GM18909 (cell line): ENCODE data around the gene EXOC4.

Source experiments
- ATAC-seq: cut with Tn5 transposase; IDR thresholded peaks from one replicate; pipeline ENCODE4 v1.9.1; 2021; ENCODE audit warnings: mild to moderate bottlenecking; ENCODE audit not compliant: unreplicated experiment, poor library complexity

Gene EXOC4

DNA sequence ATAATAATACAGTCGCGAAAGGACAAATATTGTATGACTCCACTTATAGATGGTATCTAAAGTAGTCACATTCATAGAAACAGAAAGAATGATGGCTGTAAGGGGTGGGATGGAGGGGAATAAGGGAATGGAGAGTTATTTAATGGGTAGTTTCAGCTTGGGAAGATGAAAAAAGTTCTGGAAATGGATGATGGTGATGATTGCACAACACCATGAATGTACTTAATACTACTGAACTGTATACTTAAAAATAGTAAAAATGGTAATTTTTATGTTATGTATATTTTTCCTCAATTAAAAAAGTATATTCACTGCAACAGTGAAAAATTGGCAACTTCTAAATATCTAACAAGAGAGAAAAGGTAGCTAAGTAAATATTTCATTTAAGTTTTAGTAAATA, 265.8 kb downstream of the EXOC4 start:
- no peak for ATAC-seq

DNA sequence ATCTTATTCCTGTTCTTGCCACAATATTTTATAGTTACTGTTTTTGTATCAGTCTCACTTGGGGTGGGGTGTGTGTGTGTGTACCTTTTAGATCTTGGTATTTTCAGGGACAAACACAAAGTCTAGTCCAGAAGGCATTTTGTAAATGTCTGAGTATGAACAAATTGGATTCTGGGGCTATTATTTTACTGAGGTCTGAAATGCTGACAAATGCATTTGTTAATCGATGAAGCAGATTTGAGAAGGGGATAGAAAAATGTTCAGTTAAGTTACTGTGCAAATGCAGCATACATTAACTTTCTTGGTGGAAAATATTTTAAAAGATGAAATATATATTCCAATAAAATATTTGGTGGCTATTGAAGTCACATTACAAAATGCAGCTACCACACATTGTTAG, 267.4 kb downstream of the EXOC4 start:
- no peak for ATAC-seq

DNA sequence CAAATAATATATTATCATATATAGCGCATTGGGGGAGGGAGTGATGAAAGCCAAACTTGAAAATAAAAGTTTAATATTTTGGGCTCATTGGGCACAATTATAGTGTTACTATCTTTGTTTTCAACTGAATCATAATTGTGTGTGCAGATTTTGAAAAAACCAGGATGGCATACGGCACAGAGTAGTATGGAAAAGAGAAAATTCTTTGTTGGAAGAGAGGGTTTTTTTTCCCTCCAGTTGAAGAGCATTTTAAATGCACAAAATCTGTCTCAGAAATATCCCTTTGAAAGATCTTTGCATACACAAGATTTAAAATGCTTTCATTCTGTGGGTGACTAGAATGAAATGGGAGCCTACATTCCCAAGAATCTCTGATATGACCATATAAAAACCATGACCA, 269.6 kb downstream of the EXOC4 start:
- ATAC-seq, result no peak

DNA sequence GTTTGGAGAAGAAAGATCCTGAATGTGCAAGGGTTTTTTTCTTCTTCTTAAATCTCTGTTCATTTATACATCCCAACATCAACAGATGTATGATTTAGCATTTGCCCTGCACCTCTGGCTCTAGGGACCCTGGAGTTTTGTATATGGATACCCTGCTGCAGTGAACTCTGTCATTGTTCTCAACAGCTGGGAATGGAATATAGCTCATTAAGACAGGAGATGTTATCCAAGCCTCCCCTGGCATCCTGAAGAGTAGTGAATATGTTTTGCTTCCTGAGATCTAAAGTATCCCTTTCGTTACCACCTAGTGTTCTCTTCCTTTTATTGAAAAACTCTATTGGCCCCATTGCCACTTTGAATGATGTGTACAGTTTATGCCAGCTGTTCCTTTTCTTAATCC, 275.9 kb downstream of the EXOC4 start:
- ATAC-seq, result no peak

DNA sequence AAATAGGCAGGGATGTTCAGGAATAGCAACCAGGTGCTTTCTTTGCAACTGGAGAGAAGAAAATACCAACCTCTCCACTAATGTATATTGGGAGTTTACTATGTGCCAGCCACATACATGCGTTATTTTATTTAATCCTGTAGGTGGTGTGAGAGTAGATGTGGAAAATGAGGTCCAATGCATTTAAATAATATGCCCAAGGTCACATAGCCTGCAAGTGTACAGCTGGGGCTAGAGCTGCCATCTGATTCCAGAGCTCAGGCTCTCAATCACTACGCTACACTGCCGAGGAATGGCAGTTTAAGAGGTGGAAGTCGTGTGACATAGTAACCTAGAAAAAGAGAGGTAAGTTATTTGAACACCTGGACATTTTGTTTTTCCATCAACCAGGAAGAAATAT, 277.0 kb downstream of the EXOC4 start:
- ATAC-seq, result no peak

DNA sequence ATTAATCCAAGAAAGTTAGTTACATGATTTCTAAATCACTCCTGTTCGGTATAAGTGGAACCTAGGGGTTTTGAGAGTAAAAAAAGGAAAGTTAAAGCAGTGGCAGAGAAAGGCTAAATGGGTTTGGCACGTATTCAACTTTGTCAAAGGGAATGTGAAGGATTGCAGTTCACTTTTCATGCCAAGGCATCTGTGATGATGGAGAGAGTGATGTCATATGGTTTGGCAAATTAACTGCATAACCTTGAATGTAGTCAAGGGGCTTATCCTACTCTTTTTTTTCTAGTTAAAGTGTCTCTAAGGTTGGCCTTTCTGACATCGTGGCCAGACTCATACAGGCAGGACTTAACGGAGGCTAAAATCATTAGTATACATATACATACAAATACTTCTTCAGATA, 277.8 kb downstream of the EXOC4 start:
- no peak for ATAC-seq

DNA sequence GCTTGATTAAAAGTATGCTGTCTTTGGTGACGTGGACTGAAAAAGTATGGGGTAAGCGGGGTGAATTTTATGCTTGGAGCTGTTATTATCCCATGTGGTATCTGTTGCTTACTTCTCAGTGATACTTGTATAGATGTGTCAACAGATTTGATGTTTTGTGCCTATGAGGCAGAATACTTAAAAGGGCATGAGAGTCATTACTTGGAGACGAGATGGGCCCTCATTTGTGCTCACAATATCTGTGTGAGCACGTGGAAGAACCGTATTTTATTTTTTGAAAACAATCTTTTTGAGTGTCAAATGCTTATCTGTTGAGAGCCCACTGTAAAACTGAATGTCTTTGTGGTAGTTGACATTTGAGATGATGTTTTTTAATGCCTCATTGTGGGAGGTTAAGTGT, 281.9 kb downstream of the EXOC4 start:
- no peak for ATAC-seq

DNA sequence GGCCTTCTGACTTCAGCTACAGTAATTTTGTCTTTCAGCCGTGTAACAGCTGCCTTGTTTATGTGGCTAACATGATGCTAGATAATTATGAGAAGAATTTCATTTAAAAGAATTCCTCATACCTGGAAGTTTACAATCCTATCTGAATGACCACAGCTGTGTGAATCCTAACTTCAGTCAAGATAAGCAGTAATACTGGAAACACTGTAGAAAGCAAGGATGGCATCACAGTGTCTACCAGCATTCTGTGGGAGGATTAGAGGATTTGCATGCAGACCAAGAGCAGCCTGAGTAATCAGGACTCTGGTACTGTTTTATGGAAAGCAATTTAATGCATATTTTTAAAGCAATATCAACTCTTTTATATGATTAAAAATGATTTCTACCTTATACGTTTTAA, 282.4 kb downstream of the EXOC4 start:
- ATAC-seq, result no peak

DNA sequence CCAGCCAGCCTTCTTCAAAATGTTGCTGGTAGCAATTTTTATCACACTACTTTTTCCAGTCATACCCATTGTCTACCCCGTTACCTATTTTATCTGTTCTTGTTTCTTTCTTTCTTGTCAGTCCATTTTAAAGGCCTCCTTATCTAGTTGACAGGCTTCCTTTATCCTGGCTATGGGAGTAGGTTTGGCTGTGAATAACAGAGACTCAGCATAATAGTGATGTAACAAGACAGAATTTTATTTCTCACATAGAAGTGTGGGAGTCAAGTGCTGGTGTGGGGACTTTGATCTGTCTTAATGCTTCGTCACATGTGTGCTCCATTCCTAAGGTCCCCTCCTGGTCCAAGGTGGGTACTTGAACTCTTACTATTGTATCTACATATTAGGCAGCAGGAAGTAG, 283.6 kb downstream of the EXOC4 start:
- ATAC-seq, result no peak

DNA sequence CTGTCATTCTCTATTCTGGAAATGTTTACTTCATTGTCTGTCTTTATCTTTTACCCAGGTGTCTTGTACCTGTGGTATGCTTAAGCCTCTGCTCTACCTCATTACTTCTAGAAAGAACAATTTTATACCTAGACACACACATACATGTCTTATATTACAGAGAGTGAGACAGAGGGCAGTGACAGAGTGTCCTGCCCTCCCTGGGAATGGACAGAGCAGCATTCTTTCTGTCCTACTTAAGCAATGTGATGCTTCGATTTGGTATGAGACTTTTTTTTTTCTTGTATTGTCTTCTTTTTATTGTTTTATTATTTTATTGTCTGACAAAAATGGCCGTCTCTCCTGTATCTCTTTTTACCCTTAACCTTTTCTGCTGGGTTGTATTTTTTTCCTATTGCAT, 286.1 kb downstream of the EXOC4 start:
- ATAC-seq, result no peak

DNA sequence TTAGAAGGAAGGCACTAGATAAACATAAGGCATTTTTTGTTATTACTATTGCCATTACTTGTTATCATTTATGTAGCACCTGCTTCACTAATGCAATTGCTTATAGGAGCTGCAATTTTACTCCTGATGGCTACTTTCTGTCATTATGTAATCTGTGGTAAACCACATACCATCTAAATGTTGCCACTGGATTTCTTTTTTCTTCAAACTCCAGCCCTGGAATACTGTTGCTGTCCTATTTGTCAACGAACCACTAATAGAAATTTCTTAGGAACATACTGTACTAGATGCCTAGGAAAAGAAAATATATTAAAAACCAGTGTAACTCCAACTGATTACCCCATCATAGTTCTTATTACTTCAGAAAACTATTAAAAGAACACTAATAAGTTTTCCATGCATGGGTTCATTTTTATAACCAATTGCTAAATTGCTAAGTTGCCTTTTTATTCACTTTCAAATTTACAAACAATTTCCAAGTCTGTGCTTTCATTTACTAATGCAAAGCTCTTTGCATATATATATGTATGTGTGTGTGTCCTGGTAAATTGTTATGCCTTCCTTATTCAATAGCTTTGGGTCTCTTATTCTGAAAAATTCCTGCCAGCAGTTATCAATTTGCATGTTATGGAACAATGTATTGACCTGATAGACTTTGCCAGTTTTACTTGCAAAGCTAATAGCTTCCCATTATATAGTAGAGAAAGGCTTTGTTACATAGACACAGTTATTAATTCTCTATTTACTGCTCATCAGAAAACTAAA, 287.4 kb downstream of the EXOC4 start:
- no peak for ATAC-seq

DNA sequence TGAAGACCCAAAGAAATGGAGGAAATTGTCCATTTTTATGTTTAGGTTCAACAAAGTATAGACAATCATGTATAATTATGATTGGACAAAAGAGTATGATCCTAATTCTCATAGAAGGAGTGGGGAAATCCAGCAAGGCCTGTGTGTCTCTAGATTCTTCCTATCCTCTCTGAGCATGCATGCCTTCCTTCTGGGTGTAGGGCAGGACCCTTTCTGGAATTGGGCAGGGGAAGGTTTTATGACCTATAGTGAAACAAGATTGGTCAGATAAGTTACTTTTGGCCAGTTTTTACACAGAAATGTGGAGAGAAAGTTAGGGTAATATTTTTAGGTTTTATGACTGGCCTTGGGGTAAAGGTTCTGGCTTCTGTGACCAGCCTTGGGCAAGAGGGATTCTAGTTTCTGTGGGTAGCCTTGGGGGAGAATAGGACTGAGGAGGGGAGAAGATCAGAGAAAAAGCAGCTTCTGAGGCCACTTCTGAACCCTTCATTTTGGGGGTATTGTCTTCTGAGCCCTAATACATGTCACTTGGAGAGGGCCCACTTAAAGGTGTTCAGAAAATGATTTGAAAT, 289.4 kb downstream of the EXOC4 start:
- ATAC-seq, result no peak

DNA sequence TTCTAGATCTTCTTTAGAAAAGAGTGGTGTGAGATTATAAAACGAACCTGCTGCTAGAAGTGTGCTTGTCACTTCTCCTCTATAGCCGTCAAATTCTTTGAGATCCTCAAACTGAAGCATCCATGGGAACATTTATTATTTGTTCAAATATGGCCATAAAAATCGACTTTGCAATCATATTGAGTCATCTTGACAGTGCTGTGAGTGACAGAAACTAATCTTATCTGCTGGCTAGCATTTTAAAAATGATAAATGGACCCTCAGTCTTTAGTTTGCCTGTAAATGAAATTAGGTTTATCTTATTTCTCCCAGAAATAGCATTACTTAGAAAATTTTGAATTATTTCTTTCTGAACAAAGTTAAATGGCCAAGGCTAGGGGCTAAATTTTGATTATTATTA, 290.8 kb downstream of the EXOC4 start:
- ATAC-seq, result no peak

DNA sequence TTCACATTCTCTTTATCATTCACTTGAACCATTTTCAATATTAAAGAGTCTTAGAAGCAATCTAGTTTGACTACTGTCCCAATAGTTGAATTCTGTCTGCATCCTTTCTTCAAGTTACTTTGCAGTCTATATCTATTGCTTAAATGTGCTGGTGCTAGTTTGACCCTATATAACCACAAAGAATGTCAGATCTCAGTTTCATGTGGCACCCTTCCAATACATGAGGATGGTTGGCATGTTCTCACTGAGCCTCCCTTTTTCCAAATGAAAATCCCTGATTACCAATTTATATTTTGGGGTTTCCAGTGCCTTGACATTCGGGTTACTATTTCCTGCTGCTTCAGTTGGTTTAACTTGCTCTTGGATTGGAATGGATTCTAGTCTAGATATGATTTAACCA, 292.7 kb downstream of the EXOC4 start:
- no peak for ATAC-seq

DNA sequence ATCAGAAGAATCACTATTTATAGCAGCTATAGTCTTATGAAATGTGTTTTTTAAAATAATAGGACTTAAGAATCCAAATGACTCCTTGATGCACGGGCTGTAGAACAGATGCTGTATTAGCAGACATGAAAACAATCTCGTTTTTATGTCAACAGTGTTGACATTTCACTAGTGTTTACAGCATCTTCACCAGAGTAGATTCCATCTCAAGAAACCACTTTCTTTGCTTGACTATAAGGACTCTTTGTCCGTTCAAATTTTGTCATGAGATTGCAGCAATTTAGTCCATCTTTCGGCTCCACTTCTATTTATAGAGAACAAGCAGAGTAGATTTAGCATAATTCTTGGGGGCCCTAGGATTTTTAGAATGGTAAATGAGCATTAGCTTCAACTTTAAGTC, 295.1 kb downstream of the EXOC4 start:
- ATAC-seq, result no peak

DNA sequence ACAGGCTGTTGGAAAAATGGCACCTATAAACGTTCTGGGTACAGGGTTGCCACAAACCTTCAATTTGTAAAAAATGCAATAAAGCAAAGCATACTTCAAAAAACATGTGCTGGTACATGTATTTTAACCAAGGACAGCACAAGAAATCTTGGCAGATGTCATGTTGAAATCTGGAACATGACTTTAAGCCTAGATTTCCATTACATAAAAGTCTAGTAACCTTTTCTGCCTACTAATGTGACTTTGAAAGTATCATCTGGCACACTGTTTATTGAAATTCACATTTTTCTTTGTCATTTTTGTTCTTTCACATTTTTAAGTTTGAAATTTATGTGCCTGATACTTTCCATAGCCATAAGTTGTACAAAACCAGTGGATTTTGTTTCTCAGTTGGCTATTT, 296.8 kb downstream of the EXOC4 start:
- no peak for ATAC-seq

DNA sequence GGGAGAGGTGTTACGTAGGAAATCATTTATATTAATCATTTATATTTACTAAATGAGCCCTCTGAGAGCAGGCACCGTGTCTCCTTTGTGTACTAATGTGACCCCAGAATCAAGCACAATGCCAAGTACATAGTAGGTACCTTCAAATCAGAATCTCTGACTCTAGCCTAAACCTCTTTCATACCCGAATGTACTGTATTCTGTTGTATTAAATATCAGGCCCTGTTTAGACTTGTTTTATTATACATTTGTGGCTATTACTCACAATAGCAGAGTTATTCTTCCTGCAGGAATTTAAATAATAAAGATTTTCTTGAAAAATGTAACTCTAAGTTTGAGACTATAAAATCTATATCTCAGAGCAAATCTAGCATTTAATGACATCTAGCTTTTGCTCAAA, 297.3 kb downstream of the EXOC4 start:
- ATAC-seq, result no peak

DNA sequence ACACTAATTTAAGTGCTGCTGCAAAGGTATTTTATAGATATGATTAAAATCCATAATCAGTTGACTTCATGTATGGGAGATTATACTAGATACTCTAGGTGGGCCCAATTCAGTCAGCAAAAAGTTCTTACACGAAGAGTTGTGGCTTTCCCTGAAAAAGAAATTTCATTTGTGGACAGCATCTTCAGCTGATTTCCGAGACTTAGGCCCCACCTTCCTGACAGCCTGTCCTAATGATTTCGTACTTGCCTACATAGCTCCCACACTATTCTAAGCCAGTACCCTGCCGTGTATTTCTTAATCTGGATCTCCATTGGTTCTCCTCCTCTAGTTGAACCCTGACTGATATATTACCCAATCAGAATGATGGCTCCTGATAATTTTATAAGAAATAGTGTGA, 297.9 kb downstream of the EXOC4 start:
- no peak for ATAC-seq

DNA sequence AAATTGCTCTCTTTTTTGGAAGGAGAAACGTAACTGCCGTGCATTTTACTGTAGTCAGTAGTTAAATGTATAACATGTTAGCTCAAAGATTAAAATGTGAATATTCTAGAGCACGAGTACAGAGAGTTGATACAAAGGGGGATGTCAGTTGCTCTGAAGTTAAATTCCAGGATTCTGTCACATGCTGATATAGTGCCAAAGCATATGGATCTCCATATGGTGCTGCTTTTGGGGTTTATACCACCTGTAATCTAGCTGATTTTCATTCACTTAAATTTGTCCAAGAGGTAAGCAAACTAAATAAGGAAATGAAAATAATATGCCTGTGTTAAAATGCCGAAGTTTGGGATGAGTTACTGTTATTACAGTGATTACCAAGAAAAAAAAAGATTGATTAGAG, 298.6 kb downstream of the EXOC4 start:
- no peak for ATAC-seq

DNA sequence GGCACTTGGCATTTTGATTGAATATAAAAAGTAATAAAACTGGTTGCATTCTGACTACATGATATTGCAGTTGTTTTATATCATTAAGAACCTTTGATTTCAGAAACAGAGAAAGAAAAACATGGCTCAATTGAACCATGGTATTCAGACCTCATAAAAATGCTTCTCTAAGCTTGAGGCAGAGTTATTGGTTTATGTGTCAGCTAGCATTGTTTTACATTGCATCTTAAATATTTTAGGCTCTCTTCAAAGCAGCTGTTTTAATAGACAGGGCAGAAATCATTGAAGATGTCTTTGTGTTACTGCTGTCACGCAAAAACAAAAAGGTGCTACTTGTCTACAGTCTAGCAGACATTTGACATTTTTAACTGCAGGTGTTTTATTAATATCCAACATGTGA, 299.2 kb downstream of the EXOC4 start:
- no peak for ATAC-seq

DNA sequence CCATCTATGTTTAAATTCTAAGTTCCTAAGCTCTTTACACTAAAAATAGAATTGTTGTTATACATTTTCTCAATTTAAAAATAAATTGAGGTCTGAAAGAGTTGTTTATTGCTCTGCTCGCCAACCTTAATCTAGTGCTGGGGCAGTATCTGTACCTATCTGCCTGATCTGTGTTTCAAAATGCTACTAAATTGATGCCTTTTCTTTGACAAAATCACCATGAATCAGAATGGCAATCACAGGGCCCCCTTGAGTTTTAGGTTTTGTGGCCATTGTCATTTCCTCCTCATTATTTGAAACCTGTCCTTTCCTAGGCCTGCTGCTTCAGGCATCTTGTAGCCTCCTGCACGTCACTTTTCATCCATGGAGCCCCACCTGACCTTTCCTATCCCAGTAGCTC, 301.5 kb downstream of the EXOC4 start:
- ATAC-seq, result no peak

DNA sequence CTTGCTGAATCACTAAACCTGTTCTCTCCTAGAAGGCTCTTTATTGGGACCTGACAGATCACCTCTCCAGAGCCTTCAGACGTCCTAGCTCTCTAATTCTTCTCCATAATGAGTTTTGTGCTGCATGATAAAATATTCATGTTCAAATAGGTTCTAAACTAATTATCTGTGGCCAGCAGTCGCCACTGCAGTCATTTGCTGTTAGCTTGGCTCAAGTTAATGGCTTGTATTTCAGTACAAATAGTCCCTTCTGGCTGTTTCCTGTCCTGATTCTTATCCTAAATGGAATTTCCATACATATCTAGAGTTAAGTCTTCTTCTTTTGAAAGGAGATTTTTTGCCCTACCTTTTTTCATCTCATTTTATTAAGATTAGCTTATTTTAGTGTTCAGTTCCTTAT, 303.2 kb downstream of the EXOC4 start:
- ATAC-seq, result no peak
